Measurements from ENCODE around the gene RAB25.
A peak's percentile ranks its signal among the peaks of the same experiment; 100 is the strongest.

RAB25 gene

DNA sequence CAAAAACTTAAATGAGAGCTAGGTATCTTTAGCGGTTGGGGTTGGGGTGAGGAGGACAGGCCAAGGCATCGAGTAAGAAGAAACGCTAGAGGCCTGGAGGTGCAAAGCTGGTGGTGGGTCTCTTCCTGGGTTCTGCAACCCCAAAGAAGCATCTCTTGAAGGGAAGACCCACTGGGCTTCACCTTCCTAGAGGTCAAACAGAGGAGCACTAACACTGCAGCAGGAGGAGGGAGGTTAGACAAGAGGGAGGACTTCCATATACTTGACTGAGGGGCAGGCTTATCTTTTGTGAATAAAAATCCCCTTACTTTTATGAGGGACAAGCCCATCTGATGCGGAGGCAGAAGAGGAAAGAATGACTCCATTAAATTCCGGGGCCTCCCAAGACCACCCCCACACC lies 18.8 kb downstream of the RAB25 start:
- no peak for DNase-seq (ENCODE audit: low spot score)

DNA sequence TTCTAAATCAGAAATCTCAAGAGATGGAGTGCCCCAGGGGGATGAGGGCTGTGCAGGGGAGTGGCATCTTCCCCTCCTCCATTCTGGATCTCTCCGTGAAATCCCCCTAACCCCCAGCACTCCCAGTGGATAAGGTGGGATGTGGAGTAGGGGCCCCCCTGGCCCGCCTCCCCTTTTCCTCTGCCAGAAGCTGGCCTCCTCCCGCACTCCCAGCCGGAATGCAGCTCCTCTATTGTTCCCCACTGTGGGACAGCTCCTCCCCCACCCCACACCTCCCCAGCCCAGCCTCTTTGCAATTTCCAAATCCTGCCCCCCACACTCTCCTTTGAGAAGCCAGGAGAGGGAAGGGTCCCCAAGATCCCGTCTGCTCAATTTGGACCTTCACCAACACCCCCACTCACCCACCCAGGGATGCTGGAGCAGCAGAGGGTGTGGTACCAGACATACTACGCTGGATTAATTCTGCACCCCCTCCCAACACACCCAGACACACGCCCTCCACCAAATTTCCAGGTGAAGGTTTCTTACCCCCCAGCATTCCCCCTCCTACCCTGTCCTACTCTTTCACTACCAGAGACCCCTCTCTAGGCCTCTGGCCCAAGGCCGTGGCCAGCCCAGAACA lies 19.4 kb downstream of the RAB25 start:
- no peak for DNase-seq (ENCODE audit: low spot score)

DNA sequence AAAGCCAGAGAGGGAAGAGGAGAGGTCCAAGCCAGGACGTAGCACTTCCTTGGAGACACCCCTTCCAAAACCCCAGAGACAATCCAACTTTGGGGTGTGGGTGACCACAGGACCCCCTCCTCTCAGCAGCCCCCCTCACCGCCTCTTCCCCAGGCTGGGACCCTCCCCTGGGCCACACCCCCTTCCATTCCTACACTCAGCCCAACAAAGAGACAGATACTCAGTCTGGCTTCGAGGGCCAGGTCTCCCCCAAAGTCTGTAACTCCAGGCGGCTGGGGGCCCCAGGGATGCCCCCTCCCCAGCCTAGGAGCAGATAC lies 19.9 kb downstream of the RAB25 start:
- DNase-seq (ENCODE audit: low spot score): no peak

DNA sequence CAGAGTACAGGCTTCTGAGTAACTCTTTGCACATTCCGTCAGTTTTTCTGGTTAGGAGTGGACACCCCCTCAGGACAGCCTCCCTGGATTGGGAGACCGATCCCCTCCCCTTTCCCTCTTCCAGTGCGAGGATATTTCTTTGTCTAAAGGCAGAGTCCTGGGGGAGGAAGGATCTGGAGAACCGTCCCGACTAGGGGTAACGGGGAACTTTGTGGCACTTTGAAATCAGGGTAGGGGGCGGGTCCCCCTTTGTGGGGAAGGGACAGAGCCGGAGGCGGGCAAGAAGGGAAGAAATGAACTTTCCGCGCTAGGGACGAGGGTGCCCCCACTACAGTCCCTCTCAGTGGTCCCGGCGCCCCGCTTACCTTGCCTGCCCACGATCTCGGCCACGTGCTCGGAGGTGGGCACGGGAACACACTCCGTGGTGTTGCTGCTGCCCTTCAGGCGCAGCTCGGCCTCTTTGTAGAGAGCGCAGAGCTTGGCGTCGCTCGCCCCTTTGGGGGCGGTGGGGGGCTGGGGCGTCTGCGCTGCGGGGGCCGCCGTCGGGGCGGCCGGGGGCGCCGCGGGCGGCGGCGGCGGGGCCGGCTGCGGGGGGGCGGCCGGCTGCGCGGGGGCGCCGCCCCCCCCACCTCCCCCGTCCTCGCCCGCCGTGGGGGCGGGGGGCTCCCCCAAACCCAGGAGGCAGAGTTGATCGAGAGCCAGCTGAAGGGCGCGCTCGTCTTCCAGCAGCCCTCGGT lies 20.4 kb downstream of the RAB25 start:
- DNase-seq (ENCODE audit: low spot score): no peak

DNA sequence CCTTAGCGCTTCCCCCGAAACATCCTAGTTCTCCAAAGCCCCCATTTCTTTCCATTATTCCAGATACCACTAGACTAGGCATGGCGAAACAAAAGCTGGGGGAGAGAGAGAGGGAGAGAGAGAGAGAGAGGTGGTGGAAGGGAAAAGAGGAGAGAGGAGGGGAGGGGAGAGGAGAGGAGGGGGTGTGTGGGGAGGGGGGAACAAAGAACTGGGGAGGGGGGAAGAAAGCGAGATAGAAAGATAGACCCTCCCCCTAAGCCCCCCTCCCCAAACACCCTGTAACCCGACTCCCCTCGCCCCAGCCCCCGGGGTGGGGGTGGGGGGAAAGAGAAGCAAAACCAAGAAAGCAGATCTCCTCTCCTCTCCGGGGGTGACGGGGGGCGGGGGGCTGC lies 21.0 kb downstream of the RAB25 start:
- DNase-seq (ENCODE audit: low spot score): no peak

DNA sequence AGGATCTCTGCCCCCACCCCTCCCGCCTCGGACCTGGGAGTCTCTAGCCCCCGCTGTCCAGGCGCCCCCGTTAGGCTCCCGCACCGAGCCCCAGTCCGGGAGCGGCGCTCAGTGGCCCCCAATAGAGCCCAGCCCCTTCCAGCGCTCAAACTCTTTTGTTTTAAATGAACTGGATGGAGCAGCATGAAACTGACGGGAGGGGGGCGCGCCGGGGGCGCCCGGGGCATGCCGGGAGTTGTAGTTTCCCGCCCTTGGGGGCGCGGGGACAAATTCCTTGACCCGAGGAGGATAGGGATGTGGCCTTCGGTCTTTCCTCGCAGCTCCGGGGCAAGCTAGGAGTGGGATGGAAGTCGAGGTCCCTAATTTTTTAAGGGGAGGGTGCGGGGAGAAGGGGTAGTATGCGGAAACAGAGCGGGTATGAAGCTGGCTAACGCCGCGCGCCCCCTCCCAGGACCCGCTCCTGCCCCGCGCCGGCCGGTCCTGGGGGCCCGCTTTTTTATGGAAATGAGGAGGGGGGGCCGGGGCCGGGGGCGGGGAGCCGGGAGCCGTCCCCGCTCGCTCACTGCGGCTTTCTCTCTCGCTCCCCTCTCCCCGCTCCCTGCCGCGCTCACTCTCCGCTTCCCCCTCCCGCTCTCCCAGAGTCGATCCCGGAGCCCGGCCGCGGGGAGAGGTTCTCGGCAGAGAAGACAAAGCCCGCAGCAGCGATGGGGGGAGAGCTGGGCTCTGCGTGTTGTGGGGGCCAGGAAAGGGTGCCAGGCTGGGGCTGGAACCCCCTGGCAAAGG lies 21.5 kb downstream of the RAB25 start, which contains the start of gene MEX3A:
Gene MEX3A, minus strand, starts transcription at position 157 of the 783 bp plus-strand sequence. CDS start 467 bp downstream, outside the sequence.
- no peak for DNase-seq (ENCODE audit: low spot score)

DNA sequence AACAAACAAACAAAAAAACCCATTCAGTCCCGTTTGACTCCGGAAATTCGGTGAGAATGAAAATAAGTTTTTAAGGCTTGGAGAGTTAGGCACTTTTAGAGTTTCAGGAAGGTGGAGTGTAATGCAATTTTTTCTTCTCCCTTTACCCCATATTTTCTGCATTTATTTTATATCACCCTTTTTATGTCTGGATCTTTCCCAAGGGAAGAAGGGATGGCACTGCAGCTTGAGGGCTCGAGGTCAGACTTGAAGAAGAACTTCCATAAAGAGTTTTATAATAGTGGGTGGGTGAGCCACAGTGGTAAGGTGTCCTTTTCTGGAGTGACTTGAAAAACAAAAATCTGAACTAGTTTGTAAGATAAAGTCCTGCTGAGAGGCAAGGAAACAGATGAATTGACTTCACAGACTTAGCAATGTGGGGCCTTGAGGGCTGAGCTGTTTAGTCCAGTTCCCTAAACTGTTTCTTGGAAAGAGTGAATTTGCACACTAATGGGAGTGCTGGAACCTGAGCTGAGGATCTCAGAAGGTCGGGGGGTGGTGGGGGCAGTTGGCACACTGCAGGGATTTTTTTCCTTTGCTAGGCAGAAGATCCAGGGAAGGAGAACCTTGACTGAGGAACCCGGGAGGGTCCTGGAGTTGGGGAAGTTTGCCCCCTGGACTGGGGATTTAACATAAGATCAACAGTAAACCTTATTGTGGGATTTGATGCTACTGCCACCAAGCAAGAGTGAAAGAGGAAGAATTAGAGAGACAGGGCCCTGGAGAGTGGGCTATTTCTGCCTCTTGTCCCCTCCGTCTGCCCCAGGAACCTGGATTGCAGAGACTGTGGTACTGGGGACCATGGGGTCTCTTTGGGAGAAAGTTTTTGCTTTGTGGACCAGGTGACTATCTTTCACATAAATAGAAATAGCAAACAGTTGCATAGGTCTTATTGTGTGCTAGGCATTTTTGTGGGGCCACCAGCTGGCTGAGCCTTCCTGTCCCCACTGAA lies 23.1 kb downstream of the RAB25 start:
- no peak for DNase-seq (ENCODE audit: low spot score)

DNA sequence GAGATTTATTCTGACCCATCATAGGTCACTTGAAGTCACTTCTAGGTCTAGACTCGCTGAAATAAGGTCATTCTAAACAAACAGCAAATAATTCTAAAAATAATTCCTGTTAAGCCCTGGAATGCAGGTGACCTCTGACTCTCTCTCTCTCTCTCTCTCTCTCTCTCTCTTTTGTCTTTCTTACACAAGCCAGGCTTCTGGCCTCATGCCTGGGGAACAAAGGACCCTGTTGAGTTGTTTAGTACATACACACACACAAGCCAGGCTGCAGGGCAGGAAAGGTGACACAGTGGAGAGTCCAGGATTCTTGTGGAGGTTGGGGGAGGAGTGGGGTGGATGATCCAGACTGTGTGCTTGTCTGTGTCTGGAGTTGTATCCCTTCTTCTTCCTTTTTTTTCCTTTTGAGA lies 25.3 kb downstream of the RAB25 start:
- peak; percentile 82 for DNase-seq (ENCODE audit: low spot score)

DNA sequence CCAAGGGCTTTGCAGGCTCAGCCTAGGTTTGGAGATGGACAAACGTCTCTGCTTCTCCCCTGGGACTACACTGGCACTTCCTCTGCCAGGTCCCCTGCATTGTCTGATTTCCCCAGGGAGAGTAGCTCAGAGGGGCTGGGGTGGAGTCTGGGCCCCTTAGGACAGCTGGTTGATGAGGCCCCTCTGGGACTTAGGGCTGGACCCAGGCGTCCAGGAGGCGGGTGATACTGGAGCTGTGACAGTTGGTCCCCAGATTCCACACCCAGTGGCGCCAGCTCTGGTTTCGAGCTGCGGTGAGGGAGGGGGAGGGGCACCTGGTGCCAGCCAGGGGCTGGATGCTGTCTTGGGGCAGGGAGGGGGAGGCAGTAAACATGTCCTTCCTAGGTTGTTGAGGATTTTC lies 28.7 kb downstream of the RAB25 start:
- DNase-seq (ENCODE audit: low spot score): no peak

DNA sequence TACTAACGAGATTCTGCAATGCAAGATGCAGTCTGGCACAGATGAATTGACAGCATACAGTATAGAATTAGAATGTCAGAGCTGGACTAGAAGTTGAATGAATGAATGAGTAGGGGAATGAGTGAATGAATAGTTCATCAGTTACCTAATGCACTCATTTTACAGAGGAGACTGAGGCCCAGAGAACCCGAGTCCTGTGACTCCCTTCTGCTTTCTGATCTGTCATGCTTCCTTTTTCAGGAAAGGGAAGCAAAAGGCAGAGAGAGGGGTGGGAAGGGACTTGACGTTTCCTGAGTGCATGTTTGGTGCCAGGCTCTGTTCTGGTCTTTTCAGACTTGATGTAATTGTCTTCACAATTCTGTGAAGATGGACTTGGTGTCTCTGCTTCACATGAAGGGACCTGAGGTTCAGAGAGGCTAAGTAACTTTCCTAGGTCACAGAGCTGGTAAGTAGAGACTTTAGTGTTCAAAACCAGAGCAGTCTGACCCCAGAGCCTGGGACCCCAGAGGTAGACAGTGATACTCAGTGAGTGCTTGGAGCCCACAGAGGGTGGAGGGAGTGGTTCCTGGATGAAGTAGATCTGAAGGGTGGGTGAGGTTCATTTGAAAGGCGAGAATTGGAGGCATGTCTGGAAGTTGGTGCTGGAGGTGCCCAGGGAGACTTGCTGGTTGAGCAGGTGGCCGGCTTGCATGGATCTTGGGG lies 29.3 kb downstream of the RAB25 start:
- DNase-seq (ENCODE audit: low spot score): no peak

DNA sequence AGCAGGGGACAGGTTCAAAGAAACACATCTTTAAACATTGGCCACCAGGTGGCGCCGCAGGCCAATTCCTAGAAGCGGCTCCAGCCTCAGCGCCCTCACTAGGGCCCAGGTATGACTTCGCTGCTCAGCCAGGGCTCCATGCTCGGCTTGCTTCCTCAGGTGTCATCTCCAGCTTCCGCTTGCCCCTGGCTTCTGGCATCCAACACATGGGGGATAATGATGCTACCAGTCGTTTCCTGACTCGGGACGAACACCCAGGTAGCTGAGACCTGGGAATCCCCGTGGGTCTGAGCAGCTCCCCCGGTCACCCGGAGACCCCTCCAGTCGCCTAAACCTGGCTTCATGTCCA lies 29.9 kb downstream of the RAB25 start:
- no peak for DNase-seq (ENCODE audit: low spot score)

DNA sequence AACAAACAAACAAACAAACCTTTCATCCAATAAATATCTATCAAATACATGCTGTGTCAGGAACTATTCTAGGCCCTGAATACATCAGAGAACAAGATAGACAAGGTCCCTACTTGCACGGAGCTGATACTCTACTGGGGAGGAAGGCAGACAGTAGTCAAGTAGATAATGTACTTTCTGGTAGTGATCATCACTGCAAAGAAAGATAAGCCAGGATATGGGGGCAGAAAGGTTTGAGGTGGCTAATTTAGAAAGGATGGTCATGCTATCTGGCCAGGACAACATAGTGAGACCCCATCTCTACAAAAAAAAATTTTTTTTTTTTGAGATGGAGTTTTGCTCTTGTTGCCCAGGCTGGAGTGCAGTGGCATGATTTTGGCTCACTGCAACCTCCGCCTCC lies 30.6 kb downstream of the RAB25 start:
- no peak for DNase-seq (ENCODE audit: low spot score)

DNA sequence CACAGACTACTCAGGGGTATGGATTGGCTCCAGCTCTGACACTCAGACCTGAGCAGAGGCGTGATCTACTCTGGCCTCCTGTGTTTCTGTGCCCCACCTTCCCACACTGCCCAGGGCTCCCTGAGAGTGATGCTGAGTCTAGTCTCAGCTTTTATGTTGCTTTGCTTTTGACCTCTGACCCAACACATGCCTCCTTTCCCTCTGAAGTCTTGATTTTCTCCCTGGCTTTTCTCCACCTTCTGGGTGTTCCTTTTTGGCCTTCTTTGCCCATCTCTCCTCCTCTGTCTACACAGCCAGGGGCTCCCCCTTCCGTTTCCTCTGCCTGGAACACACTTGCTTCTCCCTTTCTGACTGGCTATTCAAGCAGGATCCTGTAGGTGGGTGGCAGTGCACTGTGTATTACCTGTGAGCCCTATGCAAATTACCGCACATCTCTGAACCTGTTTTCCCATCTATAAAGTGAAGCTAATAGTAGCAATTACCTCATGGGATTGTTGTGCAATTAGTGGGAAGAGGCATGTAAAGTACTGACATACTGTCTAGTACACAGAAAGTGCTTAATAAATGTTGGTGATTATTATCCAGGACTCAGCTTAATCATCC lies 35.0 kb downstream of the RAB25 start:
- no peak for DNase-seq (ENCODE audit: low spot score)

DNA sequence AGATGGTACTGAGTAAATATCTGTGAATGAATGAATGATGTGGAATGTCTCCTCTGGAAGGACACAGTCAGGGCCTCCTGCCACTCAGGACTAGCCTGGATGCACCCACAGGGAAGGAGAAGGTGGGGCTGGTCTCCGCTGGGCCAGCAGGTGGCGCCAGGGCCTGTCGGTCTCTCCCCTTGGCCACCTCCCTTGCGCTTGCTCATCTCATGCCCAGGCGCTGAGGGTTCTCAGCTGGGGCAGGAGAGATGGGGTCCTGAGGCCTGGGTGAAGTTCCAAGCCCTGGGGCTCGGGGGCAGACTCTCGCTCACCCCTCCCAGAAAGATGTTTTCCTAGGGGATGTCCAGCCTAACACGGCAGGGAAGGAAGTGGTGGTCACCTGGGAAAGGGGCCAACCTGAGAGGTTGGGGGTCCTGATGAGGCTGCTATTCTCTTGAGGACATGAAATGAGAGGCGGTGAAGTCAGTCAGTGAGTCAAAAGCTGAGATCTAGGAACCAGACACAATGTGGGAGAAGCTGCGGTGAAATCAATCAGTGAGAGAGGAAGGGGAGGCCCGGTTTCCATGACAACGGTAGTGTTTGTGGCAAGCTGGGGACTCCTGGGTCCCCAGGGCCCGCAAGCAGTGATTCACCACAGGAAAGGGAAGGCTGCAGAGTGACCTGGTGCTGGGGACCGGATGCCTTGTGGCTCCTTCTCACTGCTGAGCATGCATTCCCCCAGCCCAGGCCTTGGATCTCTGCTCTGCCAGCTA lies 35.9 kb downstream of the RAB25 start:
- DNase-seq (ENCODE audit: low spot score): peak; percentile 97

DNA sequence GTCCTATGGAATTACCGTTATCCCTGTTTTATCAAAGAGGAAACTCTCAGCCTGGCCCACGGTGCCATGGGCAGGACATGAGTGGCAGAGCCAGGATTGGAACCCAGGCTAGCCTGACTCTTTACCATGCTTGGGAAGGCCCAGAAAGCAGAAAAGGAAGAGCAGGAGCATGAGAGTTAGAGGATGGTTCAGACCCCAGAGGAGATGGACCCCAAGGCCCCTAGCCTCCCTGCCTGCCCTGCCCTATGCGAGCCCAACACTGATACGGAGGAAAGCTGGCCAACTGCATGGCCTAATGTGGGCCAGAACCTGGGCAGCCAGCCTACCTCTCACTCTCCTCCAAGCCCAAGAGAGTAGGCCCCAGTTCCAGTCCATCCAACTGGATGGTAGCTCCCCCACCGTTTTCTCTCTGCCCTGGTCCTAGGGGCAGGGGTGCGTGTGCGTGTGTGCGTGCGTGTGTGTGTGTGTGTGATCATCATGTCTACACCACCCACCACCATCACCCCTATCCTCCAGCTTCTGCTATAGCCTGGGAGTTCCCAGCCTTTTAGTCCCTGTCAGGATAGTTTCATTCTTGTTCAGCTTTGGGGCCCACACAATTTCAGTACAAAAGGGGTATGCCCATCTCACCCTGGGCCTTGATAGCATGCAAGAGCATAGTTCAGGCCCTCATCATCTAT lies 36.7 kb downstream of the RAB25 start:
- DNase-seq (ENCODE audit: low spot score): no peak

DNA sequence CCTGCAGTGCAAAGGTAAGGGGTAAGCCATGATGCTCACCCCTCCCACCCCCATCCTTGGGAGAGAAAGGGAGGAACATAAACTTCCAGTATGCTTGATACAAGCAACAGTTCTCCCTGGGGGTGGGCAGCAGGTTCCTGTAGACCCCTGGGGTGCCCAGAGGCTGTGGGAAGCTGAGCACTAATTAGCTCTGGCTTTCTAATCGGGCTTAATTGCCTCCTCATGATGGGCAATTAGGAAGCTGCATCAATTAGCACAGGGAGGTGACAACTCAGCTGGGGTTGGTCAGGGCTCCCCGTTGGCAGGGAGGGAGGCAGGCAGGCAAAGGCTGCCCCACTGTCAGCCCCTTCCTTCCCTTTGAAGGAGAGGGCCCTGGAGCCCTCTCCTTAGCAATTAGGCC lies 37.8 kb downstream of the RAB25 start:
- no peak for DNase-seq (ENCODE audit: low spot score)

DNA sequence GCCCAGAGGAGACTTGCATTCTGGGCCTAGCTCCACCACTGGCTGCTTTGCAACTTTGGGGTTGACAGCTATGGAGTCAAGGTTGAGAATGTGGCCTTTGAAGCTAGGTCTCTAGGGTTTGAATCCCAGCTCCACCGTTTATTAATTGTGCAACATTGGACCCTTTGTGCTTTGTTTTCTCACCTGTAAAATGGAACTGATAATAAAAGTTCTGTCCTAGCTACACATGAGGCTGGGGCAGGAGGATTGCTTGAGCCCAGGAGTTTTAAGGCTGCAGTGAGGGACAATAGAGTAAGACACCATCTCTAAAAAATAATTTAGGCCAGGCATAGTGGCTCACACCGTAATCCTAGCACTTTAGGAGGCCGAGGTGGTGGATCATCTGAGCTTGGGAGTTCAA lies 38.3 kb downstream of the RAB25 start:
- no peak for DNase-seq (ENCODE audit: low spot score)

DNA sequence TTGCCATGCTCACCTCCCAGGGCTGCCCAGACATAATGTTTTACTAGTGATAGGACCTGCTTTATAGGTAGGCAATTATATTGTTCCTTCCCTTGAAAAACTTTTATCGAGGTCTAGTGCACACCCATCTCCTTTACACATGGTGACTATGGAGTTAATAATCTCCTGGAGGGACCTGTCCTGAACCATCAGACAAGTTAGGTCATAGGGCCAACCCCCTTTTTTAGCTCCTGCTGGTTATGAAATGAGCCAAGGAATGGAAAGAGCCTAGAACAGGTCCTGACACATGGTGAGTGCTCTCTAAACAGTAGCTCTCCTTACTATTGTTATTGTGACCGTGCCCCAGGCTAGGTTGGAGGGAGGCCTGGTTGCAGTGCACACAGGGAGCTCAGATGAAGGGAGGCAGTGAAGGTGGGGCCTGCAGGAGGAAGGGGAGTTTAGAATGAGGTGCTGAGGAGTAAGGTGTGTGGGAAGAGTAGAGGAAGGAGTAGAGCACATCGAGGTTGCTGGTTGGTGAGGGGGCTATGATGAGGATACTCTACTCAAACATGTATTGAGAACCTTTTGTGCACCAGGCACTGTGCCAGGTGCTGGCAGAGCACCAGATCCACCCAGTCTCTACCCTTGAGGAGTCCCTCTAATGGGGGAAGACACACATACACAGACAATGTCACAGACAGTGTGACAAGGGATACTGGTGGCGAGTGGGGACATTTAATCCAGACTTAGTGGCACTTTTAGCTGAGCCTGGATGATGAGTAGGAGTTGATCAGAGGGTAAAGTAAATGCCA lies 39.4 kb downstream of the RAB25 start:
- no peak for DNase-seq (ENCODE audit: low spot score)

DNA sequence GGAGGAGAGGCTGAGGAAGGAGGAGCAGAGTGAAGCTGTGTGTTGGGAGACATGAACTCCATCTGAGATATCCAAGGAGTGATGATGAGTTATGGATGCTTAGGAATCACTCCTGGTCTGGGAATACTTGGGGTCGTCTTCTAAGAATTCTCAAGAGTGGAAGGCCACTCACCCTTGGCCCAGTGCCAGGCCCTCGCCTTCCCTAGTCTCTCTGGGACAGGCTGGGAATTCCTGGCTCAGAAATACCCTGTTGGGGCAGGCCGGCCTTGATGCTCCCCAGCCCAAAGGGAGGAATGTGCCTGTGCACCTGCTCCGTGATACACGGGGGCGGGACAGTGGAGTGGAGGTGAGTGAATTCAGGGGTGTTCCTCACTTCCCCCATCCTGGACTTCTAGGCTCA lies 40.9 kb downstream of the RAB25 start:
- no peak for DNase-seq (ENCODE audit: low spot score)

Measured in kidney capillary endothelial cell (primary cell).